GM12872 (cell line): ENCODE data around the gene ARL14EP.

Experiments used
- TF ChIP-seq, protein P1 (sequence below): IDR thresholded peaks from 3 replicates; pipeline ENCODE4 v1.5.1; 2011; ENCODE audit warnings: low read depth, mild to moderate bottlenecking, low read length, moderate library complexity; ENCODE audit not compliant: insufficient read depth

The ARL14EP gene

DNA sequence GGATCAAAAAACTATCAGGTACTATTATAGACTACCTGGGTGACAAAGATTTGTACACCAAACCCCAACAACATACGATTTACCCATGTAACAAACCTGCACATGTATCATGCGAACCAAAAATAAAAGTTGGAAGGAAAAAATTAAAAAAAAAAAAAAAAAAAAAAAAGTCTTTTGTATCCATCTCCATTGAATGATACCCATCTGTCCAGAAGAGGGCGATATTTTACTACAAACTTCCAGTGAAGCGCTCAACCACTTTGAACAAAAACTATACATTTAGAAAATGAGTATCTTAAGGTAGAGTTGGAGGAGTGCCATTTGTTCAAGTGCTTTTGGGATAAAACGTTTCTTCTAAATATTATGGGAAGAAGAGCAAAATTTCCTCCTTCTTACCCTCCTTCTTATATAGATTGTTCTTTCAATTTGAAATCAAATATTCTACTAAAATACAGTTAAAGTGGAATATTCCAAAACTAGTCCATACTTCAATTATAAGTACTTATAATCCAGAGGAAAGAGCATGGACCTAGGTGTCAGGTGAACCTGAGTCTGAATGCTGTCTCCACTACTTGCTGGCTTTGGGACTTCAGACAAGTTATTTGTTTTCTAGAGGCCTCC is 23.3 kb downstream of the ARL14EP start:
- TF ChIP-seq, protein P1, sequence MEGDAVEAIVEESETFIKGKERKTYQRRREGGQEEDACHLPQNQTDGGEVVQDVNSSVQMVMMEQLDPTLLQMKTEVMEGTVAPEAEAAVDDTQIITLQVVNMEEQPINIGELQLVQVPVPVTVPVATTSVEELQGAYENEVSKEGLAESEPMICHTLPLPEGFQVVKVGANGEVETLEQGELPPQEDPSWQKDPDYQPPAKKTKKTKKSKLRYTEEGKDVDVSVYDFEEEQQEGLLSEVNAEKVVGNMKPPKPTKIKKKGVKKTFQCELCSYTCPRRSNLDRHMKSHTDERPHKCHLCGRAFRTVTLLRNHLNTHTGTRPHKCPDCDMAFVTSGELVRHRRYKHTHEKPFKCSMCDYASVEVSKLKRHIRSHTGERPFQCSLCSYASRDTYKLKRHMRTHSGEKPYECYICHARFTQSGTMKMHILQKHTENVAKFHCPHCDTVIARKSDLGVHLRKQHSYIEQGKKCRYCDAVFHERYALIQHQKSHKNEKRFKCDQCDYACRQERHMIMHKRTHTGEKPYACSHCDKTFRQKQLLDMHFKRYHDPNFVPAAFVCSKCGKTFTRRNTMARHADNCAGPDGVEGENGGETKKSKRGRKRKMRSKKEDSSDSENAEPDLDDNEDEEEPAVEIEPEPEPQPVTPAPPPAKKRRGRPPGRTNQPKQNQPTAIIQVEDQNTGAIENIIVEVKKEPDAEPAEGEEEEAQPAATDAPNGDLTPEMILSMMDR: peak; percentile 42; the same call in 2 of the 3 replicates

DNA sequence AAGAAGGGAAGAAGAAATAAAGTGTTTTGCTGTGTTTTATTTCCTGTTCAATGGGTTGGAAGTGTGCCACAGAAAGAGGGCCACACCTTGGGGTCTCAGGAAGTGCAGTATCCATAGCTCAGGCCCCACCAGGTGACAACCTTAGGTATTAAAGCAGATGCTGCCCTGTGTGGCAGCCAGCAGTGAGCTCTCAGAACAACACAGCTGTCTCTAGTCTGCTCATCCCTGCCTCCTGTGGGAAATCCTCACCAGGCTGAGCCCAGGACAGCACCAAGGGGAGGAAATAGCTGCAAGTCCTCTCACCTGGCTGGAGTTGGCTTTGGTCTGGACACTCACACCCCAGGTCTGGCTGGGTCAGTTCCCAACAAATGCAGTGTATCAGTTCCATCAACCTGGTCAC is 25.1 kb downstream of the ARL14EP start:
- TF ChIP-seq, protein P1: no peak

DNA sequence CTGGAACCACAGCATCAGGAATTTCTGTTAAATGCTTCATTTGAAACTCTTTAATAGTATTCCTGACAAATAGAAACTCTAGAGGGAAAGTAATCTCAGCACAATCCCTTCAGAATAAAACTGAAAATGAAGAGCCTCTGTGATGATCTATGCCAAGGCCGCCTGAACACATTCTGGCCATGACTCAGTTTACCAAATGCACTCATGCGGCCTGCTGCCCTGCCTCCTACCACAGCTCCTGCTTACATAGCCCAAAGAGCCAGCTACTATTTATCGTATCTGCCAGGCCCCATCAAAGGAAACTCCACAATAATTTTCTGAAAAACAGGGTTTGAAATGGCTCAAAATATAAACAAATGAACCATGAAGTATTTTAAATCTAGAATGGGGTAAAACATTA is 27.0 kb downstream of the ARL14EP start:
- TF ChIP-seq, protein P1: no peak

GRCh38 chr11:30350384-30350783 is 27.5 kb downstream of the ARL14EP start:
- TF ChIP-seq, protein P1: no peak

DNA sequence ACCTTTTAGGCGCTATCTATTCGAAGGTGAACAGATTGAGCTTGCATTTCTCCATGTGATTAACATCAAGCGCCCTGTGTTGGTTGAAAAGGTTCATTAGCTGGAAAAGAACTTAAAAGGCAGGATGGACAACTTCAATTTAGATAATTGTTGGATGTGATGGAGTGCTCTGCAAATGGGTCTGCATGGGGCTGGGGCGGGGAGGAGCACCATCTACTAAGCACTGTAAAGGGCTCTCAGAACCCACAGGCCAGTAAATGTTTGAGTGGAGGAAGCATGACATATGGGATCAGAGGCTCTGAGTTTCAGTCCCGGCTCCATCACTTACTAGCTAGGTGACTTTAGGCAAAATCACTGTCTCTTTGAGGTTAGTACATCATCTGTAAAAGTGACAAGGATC is 28.2 kb downstream of the ARL14EP start:
- TF ChIP-seq, protein P1: no peak

- TF ChIP-seq, protein P1: no peak
Measured at GRCh38 chr11:30356391-30356790, 33.5 kb downstream of the ARL14EP start.

DNA sequence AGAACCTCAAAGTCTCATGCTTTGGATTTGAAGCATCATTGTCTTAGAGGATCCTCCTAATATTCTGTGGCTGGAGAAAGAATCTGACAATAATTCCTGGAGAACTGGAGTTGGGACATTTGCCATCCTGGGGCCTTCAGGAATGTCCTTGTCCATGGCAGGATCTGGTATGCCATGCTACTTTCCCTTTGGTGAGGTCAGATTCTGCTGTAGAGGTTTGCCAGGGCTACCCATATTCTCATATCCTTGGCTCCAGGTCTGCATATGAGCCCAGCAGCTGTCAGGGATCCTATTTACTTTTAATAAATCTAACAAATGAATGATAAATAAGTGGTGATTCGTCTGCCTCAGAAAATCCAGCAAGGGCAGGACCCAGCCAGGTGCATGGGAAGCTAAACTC is 35.0 kb downstream of the ARL14EP start:
- TF ChIP-seq, protein P1: no peak
